HepG2 (cell line): ENCODE data around the gene IFI30. TPM values are rescaled to one million over a fixed set of nuclear protein-coding genes. Genes with fewer than 3 reads are reported as not detected.
A peak's percentile ranks its signal among the peaks of the same experiment; 100 is the strongest.

ENCODE experiments used
- ASH2L ChIP-seq: fragments of 300-600, 200-600 bp; sonication (generic); IDR thresholded peaks from 2 replicates; pipeline ENCODE4 v1.7.0; 2017; ENCODE audit warnings: low read depth, mild to moderate bottlenecking, moderate library complexity, mixed read lengths, low read length; ENCODE audit not compliant: insufficient read length
- DNMT1 ChIP-seq: sonication (generic); formaldehyde crosslinking; IDR thresholded peaks from 2 replicates; pipeline ENCODE4 v1.5.1; 2020; ENCODE audit warnings: mild to moderate bottlenecking, missing genetic modification reagents
- HES4 ChIP-seq: sonication (generic); formaldehyde crosslinking; IDR thresholded peaks from 2 replicates; pipeline ENCODE4 v1.9.0; 2021; ENCODE audit warnings: mild to moderate bottlenecking, missing genetic modification reagents, borderline replicate concordance
- MEIS1 ChIP-seq: sonication (generic); formaldehyde crosslinking; IDR thresholded peaks from 2 replicates; pipeline ENCODE4 v1.9.0; 2021; ENCODE audit warnings: mild to moderate bottlenecking, missing genetic modification reagents, moderate library complexity, borderline replicate concordance
- PHF21A ChIP-seq: sonication (generic); formaldehyde crosslinking; IDR thresholded peaks from 2 replicates; pipeline ENCODE4 v1.5.0; 2020; ENCODE audit warnings: mild to moderate bottlenecking, missing genetic modification reagents
- RARG ChIP-seq: sonication (generic); formaldehyde crosslinking; IDR thresholded peaks from 2 replicates; pipeline ENCODE4 v1.4.0; 2020; ENCODE audit warnings: low read depth, mild to moderate bottlenecking, missing genetic modification reagents
- SMC3 ChIP-seq: IDR thresholded peaks from 2 replicates; pipeline ENCODE4 v1.6.1; 2011; ENCODE audit warnings: low read length, improper control_type of control experiment
- ZBTB38 ChIP-seq: sonication (generic); formaldehyde crosslinking; IDR thresholded peaks from 2 replicates; pipeline ENCODE4 v1.5.1; 2020; ENCODE audit warnings: mild to moderate bottlenecking, missing genetic modification reagents
- ZFX ChIP-seq: sonication (generic); formaldehyde crosslinking; IDR thresholded peaks from 2 replicates; pipeline ENCODE4 v1.4.0; 2020; ENCODE audit warnings: mild to moderate bottlenecking, low read depth, missing genetic modification reagents, moderate library complexity
- ZNF547 ChIP-seq: sonication (generic); formaldehyde crosslinking; IDR thresholded peaks from 2 replicates; pipeline ENCODE4 v1.5.1; 2020; ENCODE audit warnings: mild to moderate bottlenecking, missing genetic modification reagents
- polyA plus RNA-seq, 8 experiments: library from polyadenylated mRNA; depleted of rRNA in 3 of 8; stranded (reverse) in 7 of 8; unstranded in 1 of 8; fragments of >200 nt; fragmentation: Illumina TruSeq in 4 of 8; extraction: Trizol in 4 of 8; gene quantifications; 2 replicates each; pipeline versions ENCODE4 v1.2.1 to v1.2.3, GENCODE V29; 2011 to 2016; ENCODE audit warnings: low read depth in 4 of 8, missing spikeins in 1 of 8, mixed read lengths in 1 of 8; ENCODE audit not compliant: insufficient read depth in 1 of 8
- total RNA-seq, 5 experiments: library from RNA; depleted of rRNA; stranded (reverse); fragments of >200 nt; fragmentation: Illumina TruSeq; extraction: Trizol; gene quantifications; 2 replicates each; pipeline ENCODE4 v1.2.3, GENCODE V29; 2016; ENCODE audit warnings: low read depth in 1 of 5
- TF ChIP-seq, protein P1 (sequence below): sonication (generic); formaldehyde crosslinking; IDR thresholded peaks from 2 replicates; pipeline ENCODE4 v1.4.0; 2020; ENCODE audit warnings: missing genetic modification reagents
- TF ChIP-seq, protein P2 (sequence below), 2 experiments: fragments of 450-650 bp in 1 of 2; sonication (generic) in 1 of 2; formaldehyde crosslinking in 1 of 2; IDR thresholded peaks; 2 replicates each; pipeline versions ENCODE4 v1.6.1 to v1.8.0; 2016 to 2022; ENCODE audit warnings: antibody characterized with exemption in 1 of 2, mild to moderate bottlenecking in 1 of 2, missing genetic modification reagents in 1 of 2
- TF ChIP-seq, protein P3 (sequence below): sonication (generic); formaldehyde crosslinking; IDR thresholded peaks from 2 replicates; pipeline ENCODE4 v1.8.0; 2022; ENCODE audit warnings: missing genetic modification reagents, mild to moderate bottlenecking, borderline replicate concordance
- TF ChIP-seq, protein P4 (sequence below): sonication (generic); formaldehyde crosslinking; IDR thresholded peaks from 2 replicates; pipeline ENCODE4 v1.5.0; 2020; ENCODE audit warnings: mild to moderate bottlenecking, missing genetic modification reagents

IFI30 gene
- total and polyA plus RNA-seq, 2 of the 13 experiments (the other 11 are each of a cell fraction or from before 2014, with no cell fraction given) = 25.0 to 79.4 TPM

DNA sequence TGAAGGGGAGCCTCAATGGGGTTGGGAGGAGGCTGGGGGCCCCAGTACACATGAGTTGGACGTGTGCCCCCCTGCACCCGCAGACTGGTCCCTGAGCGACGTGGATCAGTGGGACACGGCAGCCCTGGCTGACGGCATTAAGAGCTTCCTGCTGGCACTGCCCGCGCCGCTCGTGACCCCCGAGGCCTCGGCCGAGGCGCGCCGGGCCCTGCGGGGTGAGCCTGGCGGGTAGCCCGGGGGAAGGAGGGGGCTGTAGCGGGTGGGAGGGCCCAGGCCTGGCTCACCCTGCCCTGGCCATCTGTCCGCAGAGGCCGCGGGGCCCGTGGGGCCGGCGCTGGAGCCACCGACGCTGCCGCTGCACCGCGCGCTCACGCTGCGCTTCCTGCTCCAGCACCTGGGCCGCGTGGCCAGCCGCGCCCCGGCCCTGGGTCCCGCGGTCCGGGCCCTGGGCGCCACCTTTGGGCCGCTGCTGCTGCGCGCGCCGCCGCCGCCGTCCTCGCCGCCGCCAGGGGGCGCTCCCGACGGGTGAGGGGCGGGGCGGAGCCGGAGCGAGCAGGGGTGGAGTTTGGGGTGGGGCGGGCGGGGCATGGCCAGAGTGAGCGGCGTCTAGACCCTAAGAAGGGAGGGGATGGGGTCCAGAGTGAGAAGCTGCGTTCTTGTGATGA lies 12.5 kb upstream of the IFI30 start (continued):
- TF ChIP-seq, protein P1, sequence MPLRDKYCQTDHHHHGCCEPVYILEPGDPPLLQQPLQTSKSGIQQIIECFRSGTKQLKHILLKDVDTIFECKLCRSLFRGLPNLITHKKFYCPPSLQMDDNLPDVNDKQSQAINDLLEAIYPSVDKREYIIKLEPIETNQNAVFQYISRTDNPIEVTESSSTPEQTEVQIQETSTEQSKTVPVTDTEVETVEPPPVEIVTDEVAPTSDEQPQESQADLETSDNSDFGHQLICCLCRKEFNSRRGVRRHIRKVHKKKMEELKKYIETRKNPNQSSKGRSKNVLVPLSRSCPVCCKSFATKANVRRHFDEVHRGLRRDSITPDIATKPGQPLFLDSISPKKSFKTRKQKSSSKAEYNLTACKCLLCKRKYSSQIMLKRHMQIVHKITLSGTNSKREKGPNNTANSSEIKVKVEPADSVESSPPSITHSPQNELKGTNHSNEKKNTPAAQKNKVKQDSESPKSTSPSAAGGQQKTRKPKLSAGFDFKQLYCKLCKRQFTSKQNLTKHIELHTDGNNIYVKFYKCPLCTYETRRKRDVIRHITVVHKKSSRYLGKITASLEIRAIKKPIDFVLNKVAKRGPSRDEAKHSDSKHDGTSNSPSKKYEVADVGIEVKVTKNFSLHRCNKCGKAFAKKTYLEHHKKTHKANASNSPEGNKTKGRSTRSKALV (CRISPR knock-in tag) = no peak
- TF ChIP-seq ASH2L (no peak), RARG (CRISPR knock-in tag) (no peak), MEIS1 (CRISPR knock-in tag) (no peak), DNMT1 (CRISPR knock-in tag) (no peak), PHF21A (CRISPR knock-in tag) (no peak), SMC3 (no peak), ZFX (CRISPR knock-in tag) (peak; percentile 38), ZBTB38 (peak; percentile 70; the same call in 1 of the 2 replicates), HES4 (CRISPR knock-in tag) (no peak), ZNF547 (CRISPR knock-in tag) (no peak)
- TF ChIP-seq, protein P2, sequence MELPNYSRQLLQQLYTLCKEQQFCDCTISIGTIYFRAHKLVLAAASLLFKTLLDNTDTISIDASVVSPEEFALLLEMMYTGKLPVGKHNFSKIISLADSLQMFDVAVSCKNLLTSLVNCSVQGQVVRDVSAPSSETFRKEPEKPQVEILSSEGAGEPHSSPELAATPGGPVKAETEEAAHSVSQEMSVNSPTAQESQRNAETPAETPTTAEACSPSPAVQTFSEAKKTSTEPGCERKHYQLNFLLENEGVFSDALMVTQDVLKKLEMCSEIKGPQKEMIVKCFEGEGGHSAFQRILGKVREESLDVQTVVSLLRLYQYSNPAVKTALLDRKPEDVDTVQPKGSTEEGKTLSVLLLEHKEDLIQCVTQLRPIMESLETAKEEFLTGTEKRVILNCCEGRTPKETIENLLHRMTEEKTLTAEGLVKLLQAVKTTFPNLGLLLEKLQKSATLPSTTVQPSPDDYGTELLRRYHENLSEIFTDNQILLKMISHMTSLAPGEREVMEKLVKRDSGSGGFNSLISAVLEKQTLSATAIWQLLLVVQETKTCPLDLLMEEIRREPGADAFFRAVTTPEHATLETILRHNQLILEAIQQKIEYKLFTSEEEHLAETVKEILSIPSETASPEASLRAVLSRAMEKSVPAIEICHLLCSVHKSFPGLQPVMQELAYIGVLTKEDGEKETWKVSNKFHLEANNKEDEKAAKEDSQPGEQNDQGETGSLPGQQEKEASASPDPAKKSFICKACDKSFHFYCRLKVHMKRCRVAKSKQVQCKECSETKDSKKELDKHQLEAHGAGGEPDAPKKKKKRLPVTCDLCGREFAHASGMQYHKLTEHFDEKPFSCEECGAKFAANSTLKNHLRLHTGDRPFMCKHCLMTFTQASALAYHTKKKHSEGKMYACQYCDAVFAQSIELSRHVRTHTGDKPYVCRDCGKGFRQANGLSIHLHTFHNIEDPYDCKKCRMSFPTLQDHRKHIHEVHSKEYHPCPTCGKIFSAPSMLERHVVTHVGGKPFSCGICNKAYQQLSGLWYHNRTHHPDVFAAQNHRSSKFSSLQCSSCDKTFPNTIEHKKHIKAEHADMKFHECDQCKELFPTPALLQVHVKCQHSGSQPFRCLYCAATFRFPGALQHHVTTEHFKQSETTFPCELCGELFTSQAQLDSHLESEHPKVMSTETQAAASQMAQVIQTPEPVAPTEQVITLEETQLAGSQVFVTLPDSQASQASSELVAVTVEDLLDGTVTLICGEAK (IDR thresholded peaks at IDR 0.05) = no peak
- TF ChIP-seq, protein P2 (CRISPR knock-in tag; IDR thresholded peaks at IDR 0.05) = no peak
- TF ChIP-seq, protein P3, sequence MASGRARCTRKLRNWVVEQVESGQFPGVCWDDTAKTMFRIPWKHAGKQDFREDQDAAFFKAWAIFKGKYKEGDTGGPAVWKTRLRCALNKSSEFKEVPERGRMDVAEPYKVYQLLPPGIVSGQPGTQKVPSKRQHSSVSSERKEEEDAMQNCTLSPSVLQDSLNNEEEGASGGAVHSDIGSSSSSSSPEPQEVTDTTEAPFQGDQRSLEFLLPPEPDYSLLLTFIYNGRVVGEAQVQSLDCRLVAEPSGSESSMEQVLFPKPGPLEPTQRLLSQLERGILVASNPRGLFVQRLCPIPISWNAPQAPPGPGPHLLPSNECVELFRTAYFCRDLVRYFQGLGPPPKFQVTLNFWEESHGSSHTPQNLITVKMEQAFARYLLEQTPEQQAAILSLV = no peak
- TF ChIP-seq, protein P4, sequence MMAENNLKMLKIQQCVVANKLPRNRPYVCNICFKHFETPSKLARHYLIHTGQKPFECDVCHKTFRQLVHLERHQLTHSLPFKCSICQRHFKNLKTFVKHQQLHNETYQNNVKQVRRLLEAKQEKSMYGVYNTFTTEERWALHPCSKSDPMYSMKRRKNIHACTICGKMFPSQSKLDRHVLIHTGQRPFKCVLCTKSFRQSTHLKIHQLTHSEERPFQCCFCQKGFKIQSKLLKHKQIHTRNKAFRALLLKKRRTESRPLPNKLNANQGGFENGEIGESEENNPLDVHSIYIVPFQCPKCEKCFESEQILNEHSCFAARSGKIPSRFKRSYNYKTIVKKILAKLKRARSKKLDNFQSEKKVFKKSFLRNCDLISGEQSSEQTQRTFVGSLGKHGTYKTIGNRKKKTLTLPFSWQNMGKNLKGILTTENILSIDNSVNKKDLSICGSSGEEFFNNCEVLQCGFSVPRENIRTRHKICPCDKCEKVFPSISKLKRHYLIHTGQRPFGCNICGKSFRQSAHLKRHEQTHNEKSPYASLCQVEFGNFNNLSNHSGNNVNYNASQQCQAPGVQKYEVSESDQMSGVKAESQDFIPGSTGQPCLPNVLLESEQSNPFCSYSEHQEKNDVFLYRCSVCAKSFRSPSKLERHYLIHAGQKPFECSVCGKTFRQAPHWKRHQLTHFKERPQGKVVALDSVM = no peak
